Measurements from ENCODE around the gene HOXB3. TPM values are rescaled to one million over a fixed set of nuclear protein-coding genes. Genes with fewer than 3 reads are reported as not detected.

The HOXB3 gene
- total and polyA plus RNA-seq, 2 of the 13 experiments (the other 11 are each of a cell fraction or from before 2014, with no cell fraction given) = not detected

- TF ChIP-seq, protein P1, sequence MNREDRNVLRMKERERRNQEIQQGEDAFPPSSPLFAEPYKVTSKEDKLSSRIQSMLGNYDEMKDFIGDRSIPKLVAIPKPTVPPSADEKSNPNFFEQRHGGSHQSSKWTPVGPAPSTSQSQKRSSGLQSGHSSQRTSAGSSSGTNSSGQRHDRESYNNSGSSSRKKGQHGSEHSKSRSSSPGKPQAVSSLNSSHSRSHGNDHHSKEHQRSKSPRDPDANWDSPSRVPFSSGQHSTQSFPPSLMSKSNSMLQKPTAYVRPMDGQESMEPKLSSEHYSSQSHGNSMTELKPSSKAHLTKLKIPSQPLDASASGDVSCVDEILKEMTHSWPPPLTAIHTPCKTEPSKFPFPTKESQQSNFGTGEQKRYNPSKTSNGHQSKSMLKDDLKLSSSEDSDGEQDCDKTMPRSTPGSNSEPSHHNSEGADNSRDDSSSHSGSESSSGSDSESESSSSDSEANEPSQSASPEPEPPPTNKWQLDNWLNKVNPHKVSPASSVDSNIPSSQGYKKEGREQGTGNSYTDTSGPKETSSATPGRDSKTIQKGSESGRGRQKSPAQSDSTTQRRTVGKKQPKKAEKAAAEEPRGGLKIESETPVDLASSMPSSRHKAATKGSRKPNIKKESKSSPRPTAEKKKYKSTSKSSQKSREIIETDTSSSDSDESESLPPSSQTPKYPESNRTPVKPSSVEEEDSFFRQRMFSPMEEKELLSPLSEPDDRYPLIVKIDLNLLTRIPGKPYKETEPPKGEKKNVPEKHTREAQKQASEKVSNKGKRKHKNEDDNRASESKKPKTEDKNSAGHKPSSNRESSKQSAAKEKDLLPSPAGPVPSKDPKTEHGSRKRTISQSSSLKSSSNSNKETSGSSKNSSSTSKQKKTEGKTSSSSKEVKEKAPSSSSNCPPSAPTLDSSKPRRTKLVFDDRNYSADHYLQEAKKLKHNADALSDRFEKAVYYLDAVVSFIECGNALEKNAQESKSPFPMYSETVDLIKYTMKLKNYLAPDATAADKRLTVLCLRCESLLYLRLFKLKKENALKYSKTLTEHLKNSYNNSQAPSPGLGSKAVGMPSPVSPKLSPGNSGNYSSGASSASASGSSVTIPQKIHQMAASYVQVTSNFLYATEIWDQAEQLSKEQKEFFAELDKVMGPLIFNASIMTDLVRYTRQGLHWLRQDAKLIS (CRISPR knock-in tag; IDR thresholded peaks at IDR 0.05) = no peak
- TF ChIP-seq ZNF724P (CRISPR knock-in tag; IDR thresholded peaks at IDR 0.05; ENCODE audit: borderline replicate concordance) = no peak
- TF ChIP-seq CREBL2 (CRISPR knock-in tag; IDR thresholded peaks at IDR 0.05; ENCODE audit: borderline replicate concordance) = no peak
- TF ChIP-seq MTF2 (CRISPR knock-in tag; IDR thresholded peaks at IDR 0.05; ENCODE audit: borderline replicate concordance) = peak; percentile 62; the same call in 1 of the 2 replicates
- peak; percentile 99 for TF ChIP-seq EZH2 (conservative IDR thresholded peaks at IDR 0.05; ENCODE audit: low read depth, low read length)
- no peak for TF ChIP-seq HOXA7 (CRISPR knock-in tag; IDR thresholded peaks at IDR 0.05)
- no peak for TF ChIP-seq BATF2 (CRISPR knock-in tag; IDR thresholded peaks at IDR 0.05)
These were observed 24.0 kb upstream of the HOXB3 start (continued) for GRCh38 chr17:48613862-48614694.
